ENCODE measurements around the gene UBE4B. TPM values are rescaled to one million over a fixed set of nuclear protein-coding genes. Genes with fewer than 3 reads are reported as not detected.
A peak's percentile ranks its signal among the peaks of the same experiment; 100 is the strongest.

UBE4B gene
- total and polyA plus RNA-seq, 2 of the 13 experiments (the other 11 are each of a cell fraction or from before 2014, with no cell fraction given): 15.2 to 24.8 TPM

- peak in 1 of 2 experiments; percentile 72; a peak in 2 of 4 replicates for TF ChIP-seq ATF4 (CRISPR knock-in tag; IDR thresholded peaks at IDR 0.05)
- TF ChIP-seq ZNF740 (CRISPR knock-in tag; IDR thresholded peaks at IDR 0.05): 0 out of 2 replicates have a peak, but pooled peaks have one; percentile 50
- TF ChIP-seq HNRNPUL1 (IDR thresholded peaks at IDR 0.05; ENCODE audit: low read depth, low read length): no peak
- no peak for TF ChIP-seq HNRNPH1 (optimal IDR thresholded peaks at IDR 0.05; ENCODE audit: low read depth, low read length)
- no peak for TF ChIP-seq MAF1 (CRISPR knock-in tag; IDR thresholded peaks at IDR 0.05; ENCODE audit: borderline replicate concordance)
- TF ChIP-seq ZNF772 (CRISPR knock-in tag; IDR thresholded peaks at IDR 0.05): no peak
- TF ChIP-seq ZNF331 (CRISPR knock-in tag; IDR thresholded peaks at IDR 0.05): peak; percentile 90
- peak; percentile 77; the same call in 1 of the 2 replicates for TF ChIP-seq ZBTB20 (CRISPR knock-in tag; IDR thresholded peaks at IDR 0.05; ENCODE audit: borderline replicate concordance, low read depth)
- no peak for TF ChIP-seq CREB3 (CRISPR knock-in tag; IDR thresholded peaks at IDR 0.05)
- TF ChIP-seq MEIS1 (CRISPR knock-in tag; IDR thresholded peaks at IDR 0.05; ENCODE audit: borderline replicate concordance): peak; percentile 75; the same call in 1 of the 2 replicates
- TF ChIP-seq SOX6 (IDR thresholded peaks at IDR 0.05): no peak
- TF ChIP-seq SOX6 (CRISPR knock-in tag; IDR thresholded peaks at IDR 0.05): peak; percentile 91
- 0 out of 2 replicates have a peak, but pooled peaks have one; percentile 43 for TF ChIP-seq ISX (CRISPR knock-in tag; conservative IDR thresholded peaks at IDR 0.05)
- no peak for TF ChIP-seq MAFG (CRISPR knock-in tag; IDR thresholded peaks at IDR 0.05)
- TF ChIP-seq ARID3A (IDR thresholded peaks at IDR 0.05; ENCODE audit: low read depth, low read length): no peak
- no peak for TF ChIP-seq SUZ12 (IDR thresholded peaks at IDR 0.05; ENCODE audit: low read depth, low read length)
- peak; percentile 55; the same call in 1 of the 2 replicates for TF ChIP-seq REPIN1 (CRISPR knock-in tag; IDR thresholded peaks at IDR 0.05; ENCODE audit: borderline replicate concordance, low read depth)
- TF ChIP-seq MEF2D (CRISPR knock-in tag; IDR thresholded peaks at IDR 0.05): peak; percentile 50; the same call in 1 of the 2 replicates
- peak; percentile 74; the same call in 1 of the 2 replicates for TF ChIP-seq MIER3 (CRISPR knock-in tag; IDR thresholded peaks at IDR 0.05; ENCODE audit: borderline replicate concordance)
- TF ChIP-seq AGO1 (IDR thresholded peaks at IDR 0.05; ENCODE audit: low read depth, low read length, poor library complexity, severe bottlenecking): no peak
- TF ChIP-seq ZNF430 (CRISPR knock-in tag; IDR thresholded peaks at IDR 0.05): peak; percentile 85; the same call in 1 of the 2 replicates
- no peak for TF ChIP-seq ATM (IDR thresholded peaks at IDR 0.05; ENCODE audit: borderline replicate concordance)
- TF ChIP-seq MEIS2 (CRISPR knock-in tag; IDR thresholded peaks at IDR 0.05): 0 out of 2 replicates have a peak, but pooled peaks have one; percentile 19
- peak; percentile 29; the same call in 1 of the 2 replicates for TF ChIP-seq KAT7 (CRISPR knock-in tag; IDR thresholded peaks at IDR 0.05; ENCODE audit: borderline replicate concordance)
- peak; percentile 29; the same call in 1 of the 2 replicates for TF ChIP-seq SIX4 (CRISPR knock-in tag; IDR thresholded peaks at IDR 0.05)
- peak; percentile 81; the same call in 1 of the 2 replicates for TF ChIP-seq ZNF230 (CRISPR knock-in tag; IDR thresholded peaks at IDR 0.05)
- TF ChIP-seq SALL2 (CRISPR knock-in tag; IDR thresholded peaks at IDR 0.05): 0 out of 2 replicates have a peak, but pooled peaks have one; percentile 60
- TF ChIP-seq CBFB (CRISPR knock-in tag; IDR thresholded peaks at IDR 0.05): no peak
Observed at GRCh38 chr1:10171105-10171767, 138.5 kb downstream of the UBE4B start (continued).

Data from HepG2 (cell line).